Liver (tissue), 9 donors: ENCODE measurements around the gene NPEPPS. TPM values are rescaled to one million over a fixed set of nuclear protein-coding genes. Genes with fewer than 3 reads are reported as not detected.

Source experiments
- DNase-seq: peaks from one replicate; pipeline ENCODE4 v3.0.0-alpha.2; 2017; ENCODE audit warnings: low spot score
- H3K27ac ChIP-seq, 2 donors: one replicate each; pipeline ENCODE4 v1.7.0; 2013; ENCODE audit warnings: inconsistent platforms in 2 of 2, low read length in 2 of 2, control low read depth in 1 of 2, low read depth in 1 of 2, mild to moderate bottlenecking in 1 of 2
- H3K27me3 ChIP-seq, 4 donors: one replicate each; pipeline versions ENCODE4 v1.6.1 to v1.7.0; 2013; ENCODE audit warnings: low read length in 3 of 4, inconsistent platforms in 1 of 4, mild to moderate bottlenecking in 1 of 4, moderate library complexity in 1 of 4; ENCODE audit not compliant: control insufficient read depth in 4 of 4, insufficient read depth in 4 of 4
- H3K36me3 ChIP-seq, 4 donors: one replicate each; pipeline versions ENCODE4 v1.6.1 to v1.7.0; 2013; ENCODE audit warnings: low read length in 3 of 4, mild to moderate bottlenecking in 3 of 4, low read depth in 1 of 4, moderate library complexity in 1 of 4; ENCODE audit not compliant: control insufficient read depth in 4 of 4, insufficient read depth in 3 of 4
- H3K4me1 ChIP-seq, 4 donors: one replicate each; pipeline versions ENCODE4 v1.6.1 to v1.7.0; 2013; ENCODE audit warnings: low read length in 3 of 4, mild to moderate bottlenecking in 3 of 4, moderate library complexity in 1 of 4; ENCODE audit not compliant: control insufficient read depth in 4 of 4, insufficient read depth in 4 of 4
- H3K4me3 ChIP-seq, 3 donors: one replicate each; pipeline versions ENCODE4 v1.6.1 to v1.7.0; 2013; ENCODE audit warnings: low read length in 3 of 3, control low read depth in 1 of 3, low read depth in 1 of 3, mild to moderate bottlenecking in 1 of 3
- H3K9ac ChIP-seq, 2 donors: one replicate each; pipeline ENCODE4 v1.7.0; 2013; ENCODE audit warnings: low read length in 2 of 2, mild to moderate bottlenecking in 2 of 2, moderate library complexity in 2 of 2, control low read depth in 1 of 2, low read depth in 1 of 2
- H3K9me3 ChIP-seq, 4 donors: one replicate each; pipeline versions ENCODE4 v1.6.1 to v1.7.0; 2013; ENCODE audit warnings: low read length in 3 of 4; ENCODE audit not compliant: control insufficient read depth in 4 of 4
- ATF3 ChIP-seq: IDR thresholded peaks from 2 replicates; pipeline ENCODE4 v1.6.1; 2016; ENCODE audit warnings: antibody characterized with exemption
- EGR1 ChIP-seq, 2 donors: IDR thresholded peaks; 2 replicates each; pipeline ENCODE4 v1.6.1; 2016 to 2018; ENCODE audit warnings: antibody characterized with exemption in 2 of 2, low read depth in 2 of 2
- FOXA1 ChIP-seq: IDR thresholded peaks from 2 replicates; pipeline ENCODE4 v1.6.1; 2016; ENCODE audit warnings: antibody characterized with exemption
- FOXA2 ChIP-seq: IDR thresholded peaks from 2 replicates; pipeline ENCODE4 v1.6.1; 2016; ENCODE audit warnings: antibody characterized with exemption
- GABPA ChIP-seq, 2 donors: IDR thresholded peaks in 1 of 2; conservative IDR thresholded peaks in 1 of 2; 2 replicates each; pipeline ENCODE4 v1.6.1; 2016; ENCODE audit warnings: antibody characterized with exemption in 2 of 2, mild to moderate bottlenecking in 1 of 2, moderate library complexity in 1 of 2
- HNF4A ChIP-seq, 2 donors: conservative IDR thresholded peaks; 2 replicates each; pipeline ENCODE4 v1.6.1; 2016; ENCODE audit warnings: antibody characterized with exemption in 2 of 2, mild to moderate bottlenecking in 2 of 2
- HNF4G ChIP-seq: IDR thresholded peaks from 2 replicates; pipeline ENCODE4 v1.6.1; 2016; ENCODE audit warnings: antibody characterized with exemption
- JUND ChIP-seq, 2 donors: IDR thresholded peaks; 2 replicates each; pipeline ENCODE4 v1.6.1; 2016; ENCODE audit warnings: antibody characterized with exemption in 2 of 2
- MAX ChIP-seq: IDR thresholded peaks from 2 replicates; pipeline ENCODE4 v1.6.1; 2016; ENCODE audit warnings: antibody characterized with exemption
- NR2F2 ChIP-seq: IDR thresholded peaks from 2 replicates; pipeline ENCODE4 v1.6.1; 2016; ENCODE audit warnings: antibody characterized with exemption
- RAD21 ChIP-seq, 2 donors: IDR thresholded peaks; 2 replicates each; pipeline ENCODE4 v1.6.1; 2016; ENCODE audit warnings: antibody characterized with exemption in 2 of 2, mild to moderate bottlenecking in 2 of 2
- REST ChIP-seq: IDR thresholded peaks from 2 replicates; pipeline ENCODE4 v1.6.1; 2016; ENCODE audit warnings: antibody characterized with exemption, mild to moderate bottlenecking
- RXRA ChIP-seq, 2 donors: IDR thresholded peaks; 2 replicates each; pipeline ENCODE4 v1.6.1; 2017 to 2018; ENCODE audit warnings: antibody characterized with exemption in 2 of 2, mild to moderate bottlenecking in 1 of 2
- SP1 ChIP-seq: IDR thresholded peaks from 2 replicates; pipeline ENCODE4 v1.6.1; 2018; ENCODE audit warnings: antibody characterized with exemption, mild to moderate bottlenecking
- TAF1 ChIP-seq: conservative IDR thresholded peaks from 2 replicates; pipeline ENCODE4 v1.6.1; 2016; ENCODE audit warnings: antibody characterized with exemption, mild to moderate bottlenecking
- YY1 ChIP-seq: IDR thresholded peaks from 2 replicates; pipeline ENCODE4 v1.6.1; 2016; ENCODE audit warnings: antibody characterized with exemption, mild to moderate bottlenecking
- ZBTB33 ChIP-seq: IDR thresholded peaks from 2 replicates; pipeline ENCODE4 v1.6.1; 2016; ENCODE audit warnings: antibody characterized with exemption
- WGBS: extraction: QIAGEN DNeasy Blood & Tissue Kit; methylation state at CpG from one replicate; pipeline ENCODE4 v1.1.7; 2013; 5-methylcytosine and 5-hydroxymethylcytosine counted together
- polyA plus RNA-seq, 2 donors: library from polyadenylated mRNA; stranded (reverse) in 1 of 2; unstranded in 1 of 2; fragments of 200-250 nt in 1 of 2; fragments of >200 nt in 1 of 2; fragmentation: Nextera tagmentation in 1 of 2; extraction: Ambion mirVana in 1 of 2; gene quantifications; one replicate each; pipeline versions ENCODE4 v1.2.1 to v1.2.3, GENCODE V29; 2013 to 2015
- total RNA-seq, 2 donors: library from RNA; depleted of rRNA; stranded (reverse); fragments of >200 nt; gene quantifications; one replicate each; pipeline ENCODE4 v1.2.3, GENCODE V29; 2014
- TF ChIP-seq, protein P1 (sequence below): fragments of 150-350 bp; IDR thresholded peaks from 2 replicates; pipeline ENCODE4 v1.5.1; 2017; ENCODE audit warnings: improper control_type of control experiment, low read depth, low read length; ENCODE audit not compliant: missing input control
- donor health status: healthy.
- donor health status: healthy.
- donor health status: healthy.
- donor health status: healthy.
- donor health status: healthy.

The NPEPPS gene
- total and polyA plus RNA-seq, 4 donors, result 12.0 to 61.9 (median 46.4) TPM

- WGBS, result 62% methylated on average over 2 of the region's 2 CpGs
- H3K36me3 ChIP-seq, result peaks cover 0 to 2% (median 0%) of the 10 kb centered on the region in 4 donors
- DNase-seq, result peak; percentile 38
- no peak overlapping the region for H3K27ac ChIP-seq
- no peak overlapping the region for H3K9ac ChIP-seq
- no peak overlapping the region for H3K4me3 ChIP-seq
- no peaks in the 10 kb centered on the region for H3K9me3 ChIP-seq
- H3K27me3 ChIP-seq, result no peaks in the 10 kb centered on the region
- H3K4me1 ChIP-seq, result no peaks in the 10 kb centered on the region
- TF ChIP-seq FOXA2 (no peak), ATF3 (no peak), ZBTB33 (no peak), HNF4G (no peak), EGR1 (IDR thresholded peaks at IDR 0.05; ENCODE audit: low read depth in 2 of 2) (no peak), TAF1 (no peak), RAD21 (IDR thresholded peaks at IDR 0.05) (no peak), HNF4A (conservative IDR thresholded peaks at IDR 0.05) (no peak), YY1 (no peak), REST (no peak), NR2F2 (no peak), MAX (no peak), RXRA (IDR thresholded peaks at IDR 0.05) (no peak)
Measured at GRCh38 chr17:47630614-47631013, 99.7 kb downstream of the NPEPPS start.

DNA sequence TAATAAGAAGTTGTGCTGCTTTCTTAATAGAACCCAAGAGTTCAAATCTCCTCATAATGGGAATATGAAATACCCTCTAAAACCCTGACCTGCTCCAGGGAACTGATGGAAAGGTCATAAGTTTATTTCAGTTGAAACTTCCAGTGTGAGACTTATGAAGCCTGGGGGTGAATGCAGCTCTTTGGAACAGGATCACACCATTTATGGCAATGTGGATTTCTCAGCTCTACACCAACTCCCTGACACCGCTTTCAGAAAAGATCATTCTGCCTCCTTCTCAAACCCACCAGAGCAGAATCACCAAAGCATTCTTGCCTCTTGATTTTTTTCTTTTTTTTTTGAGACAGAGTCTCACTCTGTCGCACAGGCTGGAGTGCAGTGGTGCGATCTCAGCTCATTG, 102.1 kb downstream of the NPEPPS start:
- Histone ChIP-seq H3K36me3 (peaks cover 0 to 2% (median 0%) of the 10 kb centered on the region in 4 donors), H3K9ac (no peak overlapping the region), H3K4me1 (no peaks in the 10 kb centered on the region), H3K9me3 (no peaks in the 10 kb centered on the region), H3K27ac (no peak overlapping the region), H3K27me3 (no peaks in the 10 kb centered on the region), H3K4me3 (no peak overlapping the region)
- no peak for TF ChIP-seq HNF4G
- no peak for TF ChIP-seq YY1
- no peak for TF ChIP-seq RXRA (IDR thresholded peaks at IDR 0.05)
- no peak for TF ChIP-seq JUND (IDR thresholded peaks at IDR 0.05)
- no peak for TF ChIP-seq RAD21 (IDR thresholded peaks at IDR 0.05)
- no peak for TF ChIP-seq FOXA1
- TF ChIP-seq SP1, result no peak
- TF ChIP-seq, protein P1, sequence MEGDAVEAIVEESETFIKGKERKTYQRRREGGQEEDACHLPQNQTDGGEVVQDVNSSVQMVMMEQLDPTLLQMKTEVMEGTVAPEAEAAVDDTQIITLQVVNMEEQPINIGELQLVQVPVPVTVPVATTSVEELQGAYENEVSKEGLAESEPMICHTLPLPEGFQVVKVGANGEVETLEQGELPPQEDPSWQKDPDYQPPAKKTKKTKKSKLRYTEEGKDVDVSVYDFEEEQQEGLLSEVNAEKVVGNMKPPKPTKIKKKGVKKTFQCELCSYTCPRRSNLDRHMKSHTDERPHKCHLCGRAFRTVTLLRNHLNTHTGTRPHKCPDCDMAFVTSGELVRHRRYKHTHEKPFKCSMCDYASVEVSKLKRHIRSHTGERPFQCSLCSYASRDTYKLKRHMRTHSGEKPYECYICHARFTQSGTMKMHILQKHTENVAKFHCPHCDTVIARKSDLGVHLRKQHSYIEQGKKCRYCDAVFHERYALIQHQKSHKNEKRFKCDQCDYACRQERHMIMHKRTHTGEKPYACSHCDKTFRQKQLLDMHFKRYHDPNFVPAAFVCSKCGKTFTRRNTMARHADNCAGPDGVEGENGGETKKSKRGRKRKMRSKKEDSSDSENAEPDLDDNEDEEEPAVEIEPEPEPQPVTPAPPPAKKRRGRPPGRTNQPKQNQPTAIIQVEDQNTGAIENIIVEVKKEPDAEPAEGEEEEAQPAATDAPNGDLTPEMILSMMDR, result no peak
- no peak for TF ChIP-seq FOXA2
- no peak for TF ChIP-seq GABPA (IDR thresholded peaks at IDR 0.05 in 1 of 2, conservative IDR thresholded peaks at IDR 0.05 in 1 of 2)
- TF ChIP-seq REST, result no peak
- TF ChIP-seq MAX, result no peak
- TF ChIP-seq HNF4A (conservative IDR thresholded peaks at IDR 0.05), result no peak
- TF ChIP-seq EGR1 (IDR thresholded peaks at IDR 0.05; ENCODE audit: low read depth in 2 of 2), result no peak
- TF ChIP-seq NR2F2, result no peak
- no peak for DNase-seq
- WGBS, result 98% methylated on average over 3 of the region's 3 CpGs
